Gastrocnemius medialis (tissue), 4 donors: Measurements from ENCODE around the gene SBF1.

Experiments
- POLR2A ChIP-seq, 2 donors: fragments of 450-650 bp; IDR thresholded peaks; one replicate each; pipeline ENCODE4 v1.6.1; 2017; ENCODE audit warnings: antibody characterized with exemption in 2 of 2, mild to moderate bottlenecking in 2 of 2, moderate library complexity in 2 of 2
- TF ChIP-seq, protein P1 (sequence below), 5 experiments: fragments of 450-650 bp in 3 of 5; fragments of 200-600 bp in 2 of 5; sonication (generic) in 2 of 5; IDR thresholded peaks in 4 of 5; conservative IDR thresholded peaks in 1 of 5; 1 replicate in 4 of 5; 2 replicates in 1 of 5; pipeline ENCODE4 v1.5.1; 2016 to 2019; ENCODE audit warnings: antibody characterized with exemption in 5 of 5, mild to moderate bottlenecking in 3 of 5, moderate library complexity in 3 of 5

DNA sequence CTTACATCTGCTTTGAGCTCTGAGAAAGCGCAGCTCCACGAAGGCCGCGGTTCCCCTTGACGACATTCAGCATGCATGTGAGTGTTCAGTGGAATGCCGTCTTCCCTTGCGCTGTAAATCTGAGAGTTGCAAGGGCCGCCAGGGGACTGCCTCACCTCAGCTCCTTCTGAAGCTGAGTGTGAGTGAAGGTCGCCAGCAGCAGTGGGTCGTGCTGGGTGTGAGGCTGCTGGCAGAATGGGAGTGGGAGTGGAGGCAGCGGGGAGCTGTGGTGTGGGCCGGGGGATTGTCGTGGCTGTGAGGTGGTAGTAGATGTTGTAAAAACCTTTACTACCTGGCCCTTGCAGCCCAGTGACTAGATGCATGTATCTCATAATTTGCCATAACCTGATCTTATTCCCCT is 66.5 kb downstream of the SBF1 start:
- no peak for TF ChIP-seq POLR2A (IDR thresholded peaks at IDR 0.05)
- TF ChIP-seq, protein P1, sequence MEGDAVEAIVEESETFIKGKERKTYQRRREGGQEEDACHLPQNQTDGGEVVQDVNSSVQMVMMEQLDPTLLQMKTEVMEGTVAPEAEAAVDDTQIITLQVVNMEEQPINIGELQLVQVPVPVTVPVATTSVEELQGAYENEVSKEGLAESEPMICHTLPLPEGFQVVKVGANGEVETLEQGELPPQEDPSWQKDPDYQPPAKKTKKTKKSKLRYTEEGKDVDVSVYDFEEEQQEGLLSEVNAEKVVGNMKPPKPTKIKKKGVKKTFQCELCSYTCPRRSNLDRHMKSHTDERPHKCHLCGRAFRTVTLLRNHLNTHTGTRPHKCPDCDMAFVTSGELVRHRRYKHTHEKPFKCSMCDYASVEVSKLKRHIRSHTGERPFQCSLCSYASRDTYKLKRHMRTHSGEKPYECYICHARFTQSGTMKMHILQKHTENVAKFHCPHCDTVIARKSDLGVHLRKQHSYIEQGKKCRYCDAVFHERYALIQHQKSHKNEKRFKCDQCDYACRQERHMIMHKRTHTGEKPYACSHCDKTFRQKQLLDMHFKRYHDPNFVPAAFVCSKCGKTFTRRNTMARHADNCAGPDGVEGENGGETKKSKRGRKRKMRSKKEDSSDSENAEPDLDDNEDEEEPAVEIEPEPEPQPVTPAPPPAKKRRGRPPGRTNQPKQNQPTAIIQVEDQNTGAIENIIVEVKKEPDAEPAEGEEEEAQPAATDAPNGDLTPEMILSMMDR (IDR thresholded peaks at IDR 0.05 in 4 of 5, conservative IDR thresholded peaks at IDR 0.05 in 1 of 5), result no peak
